BE2C (cell line): ENCODE results near the gene MAP3K13.
A peak's percentile ranks its signal among the peaks of the same experiment; 100 is the strongest.

Experiments
- DNase-seq: peaks from one replicate; pipeline ENCODE4 v3.0.0-alpha.2; 2020
- H3K27me3 ChIP-seq: fragments of 250-450 bp; sonication (Bioruptor Pico); 2 replicates; pipeline ENCODE4 v1.5.1; 2020; ENCODE audit warnings: mild to moderate bottlenecking
- H3K36me3 ChIP-seq: fragments of 250-450 bp; sonication (Bioruptor Pico); 2 replicates; pipeline ENCODE4 v1.5.1; 2020; ENCODE audit warnings: mild to moderate bottlenecking
- H3K4me1 ChIP-seq: fragments of 250-450 bp; sonication (Bioruptor Pico); 2 replicates; pipeline ENCODE4 v1.5.1; 2020
- H3K4me3 ChIP-seq: 2 replicates; pipeline ENCODE4 v1.5.1; 2011; ENCODE audit warnings: low read depth, low read length
- H3K9me3 ChIP-seq: fragments of 250-450 bp; sonication (Bioruptor Pico); 2 replicates; pipeline ENCODE4 v1.5.1; 2020
- CTCF ChIP-seq: IDR thresholded peaks from 2 replicates; pipeline ENCODE4 v1.5.1; 2012; ENCODE audit warnings: mild to moderate bottlenecking, low read depth, low read length

Gene MAP3K13

GRCh38 chr3:185421577-185422232, 58.8 kb downstream of the MAP3K13 start:
- H3K27me3 ChIP-seq: no peaks in the 10 kb centered on the region
- peaks cover 9% of the 10 kb centered on the region for H3K4me1 ChIP-seq
- no peak for DNase-seq
- no peak overlapping the region for H3K4me3 ChIP-seq
- H3K36me3 ChIP-seq: no peaks in the 10 kb centered on the region
- H3K9me3 ChIP-seq: no peaks in the 10 kb centered on the region
- no peak for TF ChIP-seq CTCF

GRCh38 chr3:185422677-185423076, 59.7 kb downstream of the MAP3K13 start:
- H3K27me3 ChIP-seq: no peaks in the 10 kb centered on the region
- H3K4me3 ChIP-seq: no peak overlapping the region
- H3K36me3 ChIP-seq: no peaks in the 10 kb centered on the region
- no peak for DNase-seq
- H3K4me1 ChIP-seq: peaks cover 9% of the 10 kb centered on the region
- no peaks in the 10 kb centered on the region for H3K9me3 ChIP-seq
- TF ChIP-seq CTCF: no peak

GRCh38 chr3:185423178-185423577, 60.2 kb downstream of the MAP3K13 start:
- DNase-seq: peak; percentile 16

GRCh38 chr3:185424435-185424834, 61.5 kb downstream of the MAP3K13 start:
- H3K27me3 ChIP-seq: no peaks in the 10 kb centered on the region
- H3K4me3 ChIP-seq: no peak overlapping the region
- TF ChIP-seq CTCF: no peak

More at GRCh38 chr3:185423178-185423577, 60.2 kb downstream of the MAP3K13 start:
- no peak for TF ChIP-seq CTCF
- H3K36me3 ChIP-seq: no peaks in the 10 kb centered on the region
- H3K9me3 ChIP-seq: no peaks in the 10 kb centered on the region
- no peak overlapping the region for H3K4me3 ChIP-seq
- peaks cover 9% of the 10 kb centered on the region for H3K4me1 ChIP-seq
- no peaks in the 10 kb centered on the region for H3K27me3 ChIP-seq

GRCh38 chr3:185430375-185430774, 67.4 kb downstream of the MAP3K13 start:
- Histone ChIP-seq H3K27me3 (no peaks in the 10 kb centered on the region), H3K4me3 (no peak overlapping the region), H3K4me1 (no peaks in the 10 kb centered on the region), H3K9me3 (no peaks in the 10 kb centered on the region), H3K36me3 (0 out of 2 replicates have a peak, but pooled peaks cover 5% of the 10 kb centered on the region)
- TF ChIP-seq CTCF: no peak
- DNase-seq: no peak

More at GRCh38 chr3:185424435-185424834, 61.5 kb downstream of the MAP3K13 start:
- no peak for DNase-seq
- peaks cover 9% of the 10 kb centered on the region for H3K4me1 ChIP-seq
- H3K36me3 ChIP-seq: 0 out of 2 replicates have a peak, but pooled peaks cover 3% of the 10 kb centered on the region
- H3K9me3 ChIP-seq: no peaks in the 10 kb centered on the region

GRCh38 chr3:185439745-185440466, 77.0 kb downstream of the MAP3K13 start:
- DNase-seq: no peak
- H3K4me1 ChIP-seq: no peaks in the 10 kb centered on the region
- H3K36me3 ChIP-seq: peaks cover 4% of the 10 kb centered on the region; the same call in 1 of the 2 replicates
- no peak overlapping the region for H3K4me3 ChIP-seq
- H3K9me3 ChIP-seq: no peaks in the 10 kb centered on the region
- TF ChIP-seq CTCF: no peak
- no peaks in the 10 kb centered on the region for H3K27me3 ChIP-seq
